Measurements from ENCODE around the gene LANCL2. TPM values are rescaled to one million over a fixed set of nuclear protein-coding genes. Genes with fewer than 3 reads are reported as not detected.

LANCL2 gene
- total and polyA plus RNA-seq, 9 of the 15 experiments (the other 6 are each of a cell fraction or from before 2014, with no cell fraction given), result 5.3 to 18.5 (median 13.5) TPM

DNA sequence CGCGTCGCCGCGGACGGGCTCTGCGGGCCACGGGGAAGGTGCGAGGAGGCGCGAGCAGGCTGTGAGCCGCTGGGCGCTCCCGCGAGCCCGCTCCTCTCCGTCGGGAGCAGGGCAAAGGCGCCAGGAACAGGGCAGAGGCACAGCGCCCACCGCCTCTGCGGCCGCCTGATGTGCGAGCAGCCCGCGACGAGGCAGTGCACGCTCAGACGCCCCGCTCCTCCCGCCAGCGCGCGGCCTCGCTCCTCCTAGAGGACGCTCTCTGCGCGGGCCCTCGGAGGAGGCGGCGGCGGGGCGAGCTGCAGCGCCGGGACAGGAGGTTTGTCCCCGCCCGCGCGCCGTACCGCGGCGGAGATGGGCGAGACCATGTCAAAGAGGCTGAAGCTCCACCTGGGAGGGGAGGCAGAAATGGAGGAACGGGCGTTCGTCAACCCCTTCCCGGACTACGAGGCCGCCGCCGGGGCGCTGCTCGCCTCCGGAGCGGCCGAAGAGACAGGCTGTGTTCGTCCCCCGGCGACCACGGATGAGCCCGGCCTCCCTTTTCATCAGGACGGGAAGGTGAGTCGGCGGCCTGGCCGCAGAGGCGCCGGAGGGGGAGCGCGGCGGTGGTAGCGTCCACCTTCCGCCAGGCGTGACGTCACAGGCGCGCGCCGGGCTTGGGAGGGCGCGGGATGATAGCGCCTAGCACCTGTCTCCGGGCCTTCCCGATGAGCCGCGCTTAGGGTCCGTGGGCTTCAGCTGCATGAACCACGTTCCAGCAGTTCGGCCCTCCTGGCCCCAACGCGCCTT lies 731 bp downstream of the LANCL2 start (continued):
- TF ChIP-seq SMAD2 (IDR thresholded peaks at IDR 0.05; ENCODE audit: low read depth, low read length) (no peak), CHD2 (IDR thresholded peaks at IDR 0.05; ENCODE audit: low read depth, low read length) (no peak), RHOXF2B (CRISPR knock-in tag; conservative IDR thresholded peaks at IDR 0.05) (no peak), ETV1 (tag; conservative IDR thresholded peaks at IDR 0.05; ENCODE audit: low read depth) (peak; percentile 61), CREBBP (IDR thresholded peaks at IDR 0.05; ENCODE audit: low read depth, low read length) (no peak), HMGXB4 (CRISPR knock-in tag; IDR thresholded peaks at IDR 0.05) (no peak; the same call in none of the 2 replicates), HLTF (IDR thresholded peaks at IDR 0.05) (peak; percentile 11; the same call in 1 of the 2 replicates), SOX6 (IDR thresholded peaks at IDR 0.05) (peak; percentile 28; the same call in 1 of the 2 replicates), CCAR2 (IDR thresholded peaks at IDR 0.05; ENCODE audit: low read depth, low read length) (no peak), STAT5B (CRISPR knock-in tag; IDR thresholded peaks at IDR 0.05) (no peak), TAF1 (IDR thresholded peaks at IDR 0.05; ENCODE audit: control insufficient read depth, extremely low read depth, insufficient read depth, low read length, severe bottlenecking) (peak; percentile 61), ID3 (CRISPR knock-in tag; IDR thresholded peaks at IDR 0.05) (no peak), ID3 (tag; IDR thresholded peaks at IDR 0.05) (no peak; the same call in 1 of the 2 replicates), BACH1 (tag; IDR thresholded peaks at IDR 0.05) (no peak), ZNF766 (CRISPR knock-in tag; conservative IDR thresholded peaks at IDR 0.05) (0 out of 2 replicates have a peak, but pooled peaks have one; percentile 66), POLR2A (conservative IDR thresholded peaks at IDR 0.05) (peak; percentile 91), BRD4 (IDR thresholded peaks at IDR 0.05) (no peak), FOXA3 (CRISPR knock-in tag; conservative IDR thresholded peaks at IDR 0.05 in 1 of 2, IDR thresholded peaks at IDR 0.05 in 1 of 2) (no peak), IFI16 (CRISPR knock-in tag; IDR thresholded peaks at IDR 0.05) (no peak)
- TF ChIP-seq, protein P1, sequence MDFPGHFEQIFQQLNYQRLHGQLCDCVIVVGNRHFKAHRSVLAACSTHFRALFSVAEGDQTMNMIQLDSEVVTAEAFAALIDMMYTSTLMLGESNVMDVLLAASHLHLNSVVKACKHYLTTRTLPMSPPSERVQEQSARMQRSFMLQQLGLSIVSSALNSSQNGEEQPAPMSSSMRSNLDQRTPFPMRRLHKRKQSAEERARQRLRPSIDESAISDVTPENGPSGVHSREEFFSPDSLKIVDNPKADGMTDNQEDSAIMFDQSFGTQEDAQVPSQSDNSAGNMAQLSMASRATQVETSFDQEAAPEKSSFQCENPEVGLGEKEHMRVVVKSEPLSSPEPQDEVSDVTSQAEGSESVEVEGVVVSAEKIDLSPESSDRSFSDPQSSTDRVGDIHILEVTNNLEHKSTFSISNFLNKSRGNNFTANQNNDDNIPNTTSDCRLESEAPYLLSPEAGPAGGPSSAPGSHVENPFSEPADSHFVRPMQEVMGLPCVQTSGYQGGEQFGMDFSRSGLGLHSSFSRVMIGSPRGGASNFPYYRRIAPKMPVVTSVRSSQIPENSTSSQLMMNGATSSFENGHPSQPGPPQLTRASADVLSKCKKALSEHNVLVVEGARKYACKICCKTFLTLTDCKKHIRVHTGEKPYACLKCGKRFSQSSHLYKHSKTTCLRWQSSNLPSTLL (IDR thresholded peaks at IDR 0.05), result no peak
- TF ChIP-seq, protein P2, sequence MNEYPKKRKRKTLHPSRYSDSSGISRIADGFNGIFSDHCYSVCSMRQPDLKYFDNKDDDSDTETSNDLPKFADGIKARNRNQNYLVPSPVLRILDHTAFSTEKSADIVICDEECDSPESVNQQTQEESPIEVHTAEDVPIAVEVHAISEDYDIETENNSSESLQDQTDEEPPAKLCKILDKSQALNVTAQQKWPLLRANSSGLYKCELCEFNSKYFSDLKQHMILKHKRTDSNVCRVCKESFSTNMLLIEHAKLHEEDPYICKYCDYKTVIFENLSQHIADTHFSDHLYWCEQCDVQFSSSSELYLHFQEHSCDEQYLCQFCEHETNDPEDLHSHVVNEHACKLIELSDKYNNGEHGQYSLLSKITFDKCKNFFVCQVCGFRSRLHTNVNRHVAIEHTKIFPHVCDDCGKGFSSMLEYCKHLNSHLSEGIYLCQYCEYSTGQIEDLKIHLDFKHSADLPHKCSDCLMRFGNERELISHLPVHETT (CRISPR knock-in tag; conservative IDR thresholded peaks at IDR 0.05 in 1 of 2, IDR thresholded peaks at IDR 0.05 in 1 of 2), result peak in 1 of 2 experiments; percentile 97; a peak in 2 of 4 replicates
- TF ChIP-seq, protein P3, sequence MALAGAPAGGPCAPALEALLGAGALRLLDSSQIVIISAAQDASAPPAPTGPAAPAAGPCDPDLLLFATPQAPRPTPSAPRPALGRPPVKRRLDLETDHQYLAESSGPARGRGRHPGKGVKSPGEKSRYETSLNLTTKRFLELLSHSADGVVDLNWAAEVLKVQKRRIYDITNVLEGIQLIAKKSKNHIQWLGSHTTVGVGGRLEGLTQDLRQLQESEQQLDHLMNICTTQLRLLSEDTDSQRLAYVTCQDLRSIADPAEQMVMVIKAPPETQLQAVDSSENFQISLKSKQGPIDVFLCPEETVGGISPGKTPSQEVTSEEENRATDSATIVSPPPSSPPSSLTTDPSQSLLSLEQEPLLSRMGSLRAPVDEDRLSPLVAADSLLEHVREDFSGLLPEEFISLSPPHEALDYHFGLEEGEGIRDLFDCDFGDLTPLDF (CRISPR knock-in tag; IDR thresholded peaks at IDR 0.05), result peak; percentile 43; the same call in 1 of the 2 replicates
